ENCODE data around the gene EPB41L5.

DNA sequence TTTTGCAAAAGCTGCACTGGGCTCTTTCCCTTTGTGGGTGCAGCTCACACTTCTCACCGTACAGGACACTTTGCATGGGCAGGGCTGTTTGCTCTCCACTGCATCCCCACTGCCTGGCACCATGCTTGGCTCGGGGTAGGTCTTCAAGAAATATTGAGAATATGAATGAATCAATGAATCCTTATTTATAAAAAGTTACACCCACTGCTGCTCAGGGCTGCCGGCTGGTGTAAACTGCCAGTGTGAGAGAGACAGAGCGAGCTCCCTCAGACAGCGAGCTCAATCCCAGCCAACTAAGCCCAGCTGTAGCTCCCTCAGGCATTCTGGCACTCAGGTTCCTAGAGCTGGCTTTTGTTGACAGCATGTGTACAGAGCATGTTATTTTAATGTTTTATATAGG, 206.9 kb downstream of the EPB41L5 start:
- TF ChIP-seq, protein P1, sequence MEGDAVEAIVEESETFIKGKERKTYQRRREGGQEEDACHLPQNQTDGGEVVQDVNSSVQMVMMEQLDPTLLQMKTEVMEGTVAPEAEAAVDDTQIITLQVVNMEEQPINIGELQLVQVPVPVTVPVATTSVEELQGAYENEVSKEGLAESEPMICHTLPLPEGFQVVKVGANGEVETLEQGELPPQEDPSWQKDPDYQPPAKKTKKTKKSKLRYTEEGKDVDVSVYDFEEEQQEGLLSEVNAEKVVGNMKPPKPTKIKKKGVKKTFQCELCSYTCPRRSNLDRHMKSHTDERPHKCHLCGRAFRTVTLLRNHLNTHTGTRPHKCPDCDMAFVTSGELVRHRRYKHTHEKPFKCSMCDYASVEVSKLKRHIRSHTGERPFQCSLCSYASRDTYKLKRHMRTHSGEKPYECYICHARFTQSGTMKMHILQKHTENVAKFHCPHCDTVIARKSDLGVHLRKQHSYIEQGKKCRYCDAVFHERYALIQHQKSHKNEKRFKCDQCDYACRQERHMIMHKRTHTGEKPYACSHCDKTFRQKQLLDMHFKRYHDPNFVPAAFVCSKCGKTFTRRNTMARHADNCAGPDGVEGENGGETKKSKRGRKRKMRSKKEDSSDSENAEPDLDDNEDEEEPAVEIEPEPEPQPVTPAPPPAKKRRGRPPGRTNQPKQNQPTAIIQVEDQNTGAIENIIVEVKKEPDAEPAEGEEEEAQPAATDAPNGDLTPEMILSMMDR (conservative IDR thresholded peaks at IDR 0.05; ENCODE audit: low read length): no peak
- no peak for TF ChIP-seq EZH2phosphoT487 (IDR thresholded peaks at IDR 0.05; ENCODE audit: borderline replicate concordance, low read depth, low read length)
